Myometrial cell (primary cell): ENCODE measurements around the gene PLAAT1. TPM values are rescaled to one million over a fixed set of nuclear protein-coding genes. Genes with fewer than 3 reads are reported as not detected.

Source experiments
- total RNA-seq: library from RNA; depleted of rRNA; stranded (reverse); fragments of >200 nt; gene quantifications from 2 replicates; pipeline ENCODE4 v1.2.3, GENCODE V29; 2015

Gene PLAAT1
- not detected in 2 replicates for total RNA-seq

DNA sequence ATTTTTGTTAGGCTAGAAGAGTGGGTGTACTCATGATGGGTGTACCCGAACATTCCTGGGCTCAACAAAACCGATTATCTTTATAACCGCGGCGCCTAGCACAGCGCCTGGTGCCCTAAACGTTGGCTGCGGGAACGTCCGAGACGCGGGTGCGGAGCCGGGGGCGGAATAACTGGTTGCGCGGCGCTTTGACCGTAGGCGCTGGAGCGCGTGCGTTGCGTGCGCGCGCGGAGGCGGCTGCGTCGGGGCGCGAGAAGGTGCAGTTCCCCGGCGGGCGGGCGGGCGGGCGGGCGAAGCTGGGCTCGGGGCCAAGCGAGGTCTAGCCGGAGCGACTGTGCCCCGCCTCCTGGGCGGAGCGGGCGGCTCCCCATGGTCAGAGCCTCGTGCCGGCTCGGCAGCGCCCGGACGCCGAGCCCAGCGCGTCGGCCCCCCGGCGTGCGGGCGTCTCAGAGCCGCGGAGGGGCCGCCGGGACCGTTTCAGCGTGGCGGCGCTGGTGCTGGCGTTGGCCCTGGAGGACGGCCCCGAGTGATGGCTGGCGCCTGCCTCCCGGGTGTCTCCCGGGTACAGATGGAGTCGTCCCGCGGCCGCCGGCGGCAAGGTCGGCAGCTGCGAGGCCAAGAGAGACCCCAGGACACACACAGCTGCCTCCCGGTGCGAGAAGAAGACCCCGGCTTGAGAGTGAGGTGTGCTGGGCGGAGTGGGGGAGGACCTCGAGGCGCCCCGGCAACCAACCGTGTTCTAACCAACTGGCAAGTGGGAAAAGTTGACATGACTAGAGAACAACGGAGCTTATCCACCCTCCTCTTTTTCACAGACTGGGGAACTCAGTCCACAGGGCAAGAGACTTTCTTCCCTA lies at the start of gene PLAAT1:
Gene PLAAT1, plus strand, starts transcription at position 373 of the 857 bp plus-strand sequence. CDS start 14,429 bp downstream, outside the sequence.

Other genes with a start within 250 kb of the PLAAT1 start
- gene ATP13A5, start 137.5 kb downstream of the PLAAT1 start, total RNA-seq, result not detected in 2 replicates